Neural progenitor cell (in vitro differentiated cells): ENCODE data around the gene G0S2.

Experiments used
- EZH2phosphoT487 ChIP-seq: fragments of 200-600 bp; sonication (generic); IDR thresholded peaks from 2 replicates; pipeline ENCODE4 v1.6.1; 2017; ENCODE audit warnings: antibody characterized with exemption
- TF ChIP-seq, protein P1 (sequence below): fragments of 200-600 bp; sonication (generic); IDR thresholded peaks from 2 replicates; pipeline ENCODE4 v1.5.1; 2017; ENCODE audit warnings: antibody characterized with exemption, mild to moderate bottlenecking

DNA sequence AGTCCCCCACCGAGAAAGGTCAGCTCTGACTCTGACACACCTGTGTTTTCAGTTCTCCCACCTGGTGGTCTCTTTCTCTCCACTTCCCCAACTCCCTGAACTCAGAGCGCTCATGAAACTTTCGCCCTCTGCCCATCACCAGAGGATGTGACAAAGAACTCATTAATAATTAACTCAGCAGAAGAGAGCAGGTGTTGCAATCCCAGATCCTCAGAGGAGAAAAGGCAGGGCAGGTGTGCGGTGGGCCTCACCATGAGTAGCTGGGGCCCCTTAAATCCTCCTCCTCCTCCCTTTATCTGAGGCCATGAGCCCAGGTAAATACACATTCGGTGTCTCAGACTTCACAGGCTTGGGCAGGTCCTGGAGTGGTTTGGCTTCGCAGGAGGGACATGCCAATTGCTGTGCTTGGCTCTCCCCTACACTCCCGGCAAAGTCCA is 21.3 kb upstream of the G0S2 start:
- no peak for TF ChIP-seq EZH2phosphoT487
- TF ChIP-seq, protein P1, sequence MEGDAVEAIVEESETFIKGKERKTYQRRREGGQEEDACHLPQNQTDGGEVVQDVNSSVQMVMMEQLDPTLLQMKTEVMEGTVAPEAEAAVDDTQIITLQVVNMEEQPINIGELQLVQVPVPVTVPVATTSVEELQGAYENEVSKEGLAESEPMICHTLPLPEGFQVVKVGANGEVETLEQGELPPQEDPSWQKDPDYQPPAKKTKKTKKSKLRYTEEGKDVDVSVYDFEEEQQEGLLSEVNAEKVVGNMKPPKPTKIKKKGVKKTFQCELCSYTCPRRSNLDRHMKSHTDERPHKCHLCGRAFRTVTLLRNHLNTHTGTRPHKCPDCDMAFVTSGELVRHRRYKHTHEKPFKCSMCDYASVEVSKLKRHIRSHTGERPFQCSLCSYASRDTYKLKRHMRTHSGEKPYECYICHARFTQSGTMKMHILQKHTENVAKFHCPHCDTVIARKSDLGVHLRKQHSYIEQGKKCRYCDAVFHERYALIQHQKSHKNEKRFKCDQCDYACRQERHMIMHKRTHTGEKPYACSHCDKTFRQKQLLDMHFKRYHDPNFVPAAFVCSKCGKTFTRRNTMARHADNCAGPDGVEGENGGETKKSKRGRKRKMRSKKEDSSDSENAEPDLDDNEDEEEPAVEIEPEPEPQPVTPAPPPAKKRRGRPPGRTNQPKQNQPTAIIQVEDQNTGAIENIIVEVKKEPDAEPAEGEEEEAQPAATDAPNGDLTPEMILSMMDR = no peak
